Measurements from ENCODE around the gene IFNAR1. TPM values are rescaled to one million over a fixed set of nuclear protein-coding genes. Genes with fewer than 3 reads are reported as not detected.

Gene IFNAR1
- total and polyA plus RNA-seq, 2 experiments from 2014 or later: 14.0 to 18.7 TPM

- H4K20me1 ChIP-seq (replicated peaks; ENCODE audit: insufficient read depth): peaks cover 15% of the 10 kb centered on the region
- no peak overlapping the region for H3K27ac Mint-ChIP-seq
- H3K9me3 Mint-ChIP-seq: no peaks in the 10 kb centered on the region
- H3K4me2 ChIP-seq: peak overlapping the region; percentile 84
- no peaks in the 10 kb centered on the region for H3K36me3 ChIP-seq (ENCODE audit: insufficient read depth)
- H3K9me2 ChIP-seq (ENCODE audit: insufficient read depth): no peaks in the 10 kb centered on the region
- H3K4me1 ChIP-seq (ENCODE audit: insufficient read depth): peaks cover 4% of the 10 kb centered on the region; the same call in 1 of the 2 replicates
- peaks cover 17% of the 10 kb centered on the region for H3K27me3 Mint-ChIP-seq (ENCODE audit: insufficient read depth, low read depth, poor library complexity)
- H2AFZ ChIP-seq: peak overlapping the region; percentile 93; the same call in 1 of the 2 replicates
- peaks cover 11% of the 10 kb centered on the region for H3K4me1 Mint-ChIP-seq
- H3K27ac ChIP-seq (ENCODE audit: low read depth): peak overlapping the region; percentile 52; the same call in 1 of the 2 replicates
- H3K4me3 Mint-ChIP-seq: peak overlapping the region; percentile 73
- H3K36me3 Mint-ChIP-seq (ENCODE audit: low read depth): peaks cover 7% of the 10 kb centered on the region; the same call in 1 of the 3 replicates
- H3K79me2 ChIP-seq (replicated peaks; ENCODE audit: insufficient read depth): peaks cover 30% of the 10 kb centered on the region
- TF ChIP-seq POLR2AphosphoS5 (IDR thresholded peaks at IDR 0.05; ENCODE audit: low read depth) (peak; percentile 11; the same call in 1 of the 2 replicates), EZH2 (IDR thresholded peaks at IDR 0.05; ENCODE audit: low read depth, unreplicated experiment) (no peak)
- H3K4me3 ChIP-seq: peak overlapping the region; percentile 62
- DNase-seq (ENCODE audit: low spot score): peak; percentile 77
- ATAC-seq: peak; percentile 63
- peaks cover 5% of the 10 kb centered on the region; the same call in 1 of the 2 replicates for H3K27me3 ChIP-seq (ENCODE audit: insufficient read depth)
- H3F3A ChIP-seq (replicated peaks; ENCODE audit: low read depth): peaks cover 13% of the 10 kb centered on the region; the same call in 1 of the 2 replicates
Measured at GRCh38 chr21:33402001-33402979, 77.5 kb downstream of the IFNAR1 start.

GRCh38 chr21:33403128-33403785 is 78.5 kb downstream of the IFNAR1 start, which contains the start of gene IFNGR2:
IFNGR2 (plus strand) TSS chr21:33403413; CDS start chr21:33403544, 131 bp downstream.
- Mint-ChIP-seq H3K27me3 (ENCODE audit: insufficient read depth, low read depth, poor library complexity) (peaks cover 17% of the 10 kb centered on the region), H3K9me3 (no peaks in the 10 kb centered on the region), H3K27ac (peak within 1 kb of the TSS; percentile 41; the same call in 1 of the 2 replicates)
- no peak for TF ChIP-seq JUNB (IDR thresholded peaks at IDR 0.05; ENCODE audit: unreplicated experiment)
- no peak for TF ChIP-seq NANOG (IDR thresholded peaks at IDR 0.05; ENCODE audit: borderline replicate concordance)
- TF ChIP-seq ZNF114 (CRISPR knock-in tag; IDR thresholded peaks at IDR 0.05): no peak
- no peak for TF ChIP-seq ETS1 (IDR thresholded peaks at IDR 0.05)
- TF ChIP-seq STAT1 (IDR thresholded peaks at IDR 0.05; ENCODE audit: unreplicated experiment): no peak
- no peak for TF ChIP-seq CREB1 (CRISPR knock-in tag; IDR thresholded peaks at IDR 0.05; ENCODE audit: low read depth)
- no peak for TF ChIP-seq ZNF462 (CRISPR knock-in tag; IDR thresholded peaks at IDR 0.05)
- TF ChIP-seq ZNF331 (CRISPR knock-in tag; IDR thresholded peaks at IDR 0.05; ENCODE audit: low read depth): no peak
- TF ChIP-seq EZH2 (IDR thresholded peaks at IDR 0.05; ENCODE audit: low read depth, unreplicated experiment): no peak
- no peak for TF ChIP-seq EZH2phosphoT487 (IDR thresholded peaks at IDR 0.05; ENCODE audit: unreplicated experiment)
- no peak; the same call in 1 of the 2 replicates for TF ChIP-seq POLR2AphosphoS5 (IDR thresholded peaks at IDR 0.05; ENCODE audit: low read depth)

More at GRCh38 chr21:33403128-33403785, 78.5 kb downstream of the IFNAR1 start, which contains the start of gene IFNGR2:
- Histone ChIP-seq H3K9me2 (ENCODE audit: insufficient read depth) (no peaks in the 10 kb centered on the region), H3F3A (replicated peaks; ENCODE audit: low read depth) (peaks cover 13% of the 10 kb centered on the region; the same call in 1 of the 2 replicates), H3K27me3 (ENCODE audit: insufficient read depth) (peaks cover 5% of the 10 kb centered on the region; the same call in 1 of the 2 replicates), H3K79me2 (replicated peaks; ENCODE audit: insufficient read depth) (peaks cover 37% of the 10 kb centered on the region), H2AFZ (peak within 1 kb of the TSS; percentile 93), H4K20me1 (replicated peaks; ENCODE audit: insufficient read depth) (peaks cover 15% of the 10 kb centered on the region), H3K36me3 (ENCODE audit: insufficient read depth) (no peaks in the 10 kb centered on the region), H3K27ac (ENCODE audit: low read depth) (peak within 1 kb of the TSS; percentile 52; the same call in 1 of the 2 replicates), H3K4me2 (peak within 1 kb of the TSS; percentile 94), H3K4me3 (peak within 1 kb of the TSS; percentile 90), H3K4me1 (ENCODE audit: insufficient read depth) (peaks cover 4% of the 10 kb centered on the region; the same call in 1 of the 2 replicates)
- DNase-seq (ENCODE audit: low spot score) (peak; percentile 58), ATAC-seq (peak; percentile 47)
- H3K4me3 Mint-ChIP-seq: peak within 1 kb of the TSS; percentile 90
- H3K36me3 Mint-ChIP-seq (ENCODE audit: low read depth): peaks cover 7% of the 10 kb centered on the region; the same call in 1 of the 3 replicates
- H3K4me1 Mint-ChIP-seq: peaks cover 11% of the 10 kb centered on the region
